Aorta (tissue), 5 donors: Measurements from ENCODE around the gene NDUFV2. TPM values are rescaled to one million over a fixed set of nuclear protein-coding genes. Genes with fewer than 3 reads are reported as not detected.
A peak's percentile ranks its signal among the peaks of the same experiment; 100 is the strongest.

Source experiments
- ATAC-seq: fragments of 200-7000 bp; cut with Tn5 transposase; one replicate; pipeline ENCODE4 v1.9.1; 2022; ENCODE audit warnings: moderate library complexity; ENCODE audit not compliant: low FRiP score
- DNase-seq, 2 donors: peaks; one replicate each; pipeline ENCODE4 v3.0.0-alpha.2; 2020
- H3K27ac ChIP-seq, 2 donors: one replicate each; pipeline ENCODE4 v1.5.1; 2013; ENCODE audit warnings: low read length in 2 of 2, mild to moderate bottlenecking in 2 of 2, moderate library complexity in 2 of 2, control low read depth in 1 of 2, inconsistent platforms in 1 of 2, low read depth in 1 of 2
- H3K27me3 ChIP-seq, 2 donors: one replicate each; pipeline ENCODE4 v1.6.1; 2013; ENCODE audit warnings: control low read depth in 1 of 2, low read length in 1 of 2, mild to moderate bottlenecking in 1 of 2, moderate library complexity in 1 of 2; ENCODE audit not compliant: insufficient read depth in 2 of 2, control insufficient read depth in 1 of 2
- H3K36me3 ChIP-seq, 2 donors: one replicate each; pipeline ENCODE4 v1.6.1; 2013; ENCODE audit warnings: control low read depth in 1 of 2, low read length in 1 of 2, mild to moderate bottlenecking in 1 of 2; ENCODE audit not compliant: insufficient read depth in 2 of 2, control insufficient read depth in 1 of 2
- H3K4me1 ChIP-seq, 2 donors: one replicate each; pipeline ENCODE4 v1.6.1; 2013; ENCODE audit warnings: low read length in 2 of 2, control low read depth in 1 of 2, mild to moderate bottlenecking in 1 of 2, moderate library complexity in 1 of 2; ENCODE audit not compliant: insufficient read depth in 2 of 2, control insufficient read depth in 1 of 2
- H3K4me3 ChIP-seq, 2 donors: one replicate each; pipeline ENCODE4 v1.5.1; 2013; ENCODE audit warnings: low read length in 2 of 2, control low read depth in 1 of 2, mild to moderate bottlenecking in 1 of 2
- H3K9me3 ChIP-seq: one replicate; pipeline ENCODE4 v1.6.1; 2013; ENCODE audit warnings: mild to moderate bottlenecking, low read length; ENCODE audit not compliant: control insufficient read depth
- WGBS, 2 donors: extraction: QIAGEN DNeasy Blood & Tissue Kit; methylation state at CpG; one replicate each; pipeline ENCODE4 v1.1.7; 2013; 5-methylcytosine and 5-hydroxymethylcytosine counted together
- intact Hi-C, 2 donors: fragments of 100-400 bp; cut with DNase I; formaldehyde crosslinking; loops; one replicate each; pipeline versions ENCODE4 v1.14.2 to v1.15.0; 2022
- polyA plus RNA-seq, 2 donors: library from polyadenylated mRNA; stranded (reverse); fragments of 200-250 nt; gene quantifications; one replicate each; pipeline ENCODE4 v1.2.3, GENCODE V29; 2013
- total RNA-seq, 2 donors: library from RNA; stranded (reverse); fragmentation: NEBNext Ultra II Directional; extraction: Animal tissue kit (Norgen Biotek cat#: 25700); gene quantifications; one replicate each; pipeline ENCODE4 v1.2.1, GENCODE V29; 2021
- donor health status: healthy with polysubstance abuse.
- donor health status: Bipolar disorder and iron deficiency.
- donor health status: DM: no; HTN: no; CAD: no.
- donor health status: DM: no; HTN: no; CAD: no.
- donor health status: DM: yes; HTN: yes; CAD: no.

The NDUFV2 gene
- total and polyA plus RNA-seq, 4 donors: 83.8 to 150 (median 113) TPM

GRCh38 chr18:9103376-9103873 is 926 bp downstream of the NDUFV2 start:
- Histone ChIP-seq H3K27ac (peak overlapping the region; percentile 50 to 93), H3K9me3 (no peaks in the 10 kb centered on the region), H3K36me3 (no peaks in the 10 kb centered on the region), H3K4me3 (peak overlapping the region; percentile 93 to 97), H3K4me1 (peaks cover 4 to 5% of the 10 kb centered on the region in 2 donors), H3K27me3 (no peaks in the 10 kb centered on the region)
- DNase-seq (no peak), ATAC-seq (no peak)
- intact Hi-C loops: loop anchor here in 1 of 2 donors (5.0 kb wide), 1 partner anchor 34 kb away; the partner anchor contains the start of gene ANKRD12
- 0 to 1% methylated on average over 4 of the region's 4 CpGs for WGBS, 2 donors

- Histone ChIP-seq H3K36me3 (no peaks in the 10 kb centered on the region), H3K4me1 (peaks cover 4 to 5% of the 10 kb centered on the region in 2 donors), H3K9me3 (no peaks in the 10 kb centered on the region), H3K4me3 (peak overlapping the region; percentile 93 to 97), H3K27me3 (no peaks in the 10 kb centered on the region), H3K27ac (no peak overlapping the region)
- ATAC-seq (no peak), DNase-seq (no peak)
- 5 to 12% methylated on average over 5 of the region's 5 CpGs for WGBS, 2 donors
- intact Hi-C loops: loop anchor here in 1 of 2 donors (5.0 kb wide), 1 partner anchor 33 kb away; the partner anchor contains the start of gene ANKRD12
These were observed 1.9 kb downstream of the NDUFV2 start for GRCh38 chr18:9104244-9104901.

GRCh38 chr18:9105420-9105819 is 2.9 kb downstream of the NDUFV2 start:
- peak overlapping the region in 1 of 2 donors; percentile 20 for H3K4me3 ChIP-seq
- no peaks in the 10 kb centered on the region for H3K27me3 ChIP-seq
- H3K9me3 ChIP-seq: no peaks in the 10 kb centered on the region
- no peak overlapping the region for H3K27ac ChIP-seq
- no peaks in the 10 kb centered on the region for H3K36me3 ChIP-seq
- 53 to 61% methylated on average over 3 of the region's 3 CpGs for WGBS, 2 donors
- ATAC-seq (no peak), DNase-seq (no peak)
- H3K4me1 ChIP-seq: peaks cover 5 to 6% of the 10 kb centered on the region in 2 donors
- intact Hi-C loops: no loop called here

GRCh38 chr18:9106094-9106493 is 3.6 kb downstream of the NDUFV2 start:
- no peak for DNase-seq
- intact Hi-C loops: no loop called here
- ATAC-seq: no peak
- H3K4me1 ChIP-seq: peaks cover 2 to 8% of the 10 kb centered on the region in 2 donors
- no peaks in the 10 kb centered on the region for H3K36me3 ChIP-seq
- no peak overlapping the region for H3K27ac ChIP-seq
- H3K9me3 ChIP-seq: no peaks in the 10 kb centered on the region
- WGBS, 2 donors: 68 to 75% methylated on average over 1 of the region's 1 CpG
- peak overlapping the region in 1 of 2 donors; percentile 9 for H3K4me3 ChIP-seq
- H3K27me3 ChIP-seq: no peaks in the 10 kb centered on the region

- intact Hi-C loops: no loop called here
- Histone ChIP-seq H3K9me3 (no peaks in the 10 kb centered on the region), H3K27me3 (no peaks in the 10 kb centered on the region), H3K27ac (no peak overlapping the region), H3K36me3 (no peaks in the 10 kb centered on the region), H3K4me1 (peaks cover 2 to 8% of the 10 kb centered on the region in 2 donors), H3K4me3 (no peak overlapping the region)
- ATAC-seq: no peak
- 41 to 43% methylated on average over 4 of the region's 4 CpGs for WGBS, 2 donors
- DNase-seq: no peak
These were observed 4.5 kb downstream of the NDUFV2 start for GRCh38 chr18:9106800-9107584.

GRCh38 chr18:9108911-9109310 is 6.4 kb downstream of the NDUFV2 start:
- H3K4me3 ChIP-seq: no peak overlapping the region
- H3K36me3 ChIP-seq: no peaks in the 10 kb centered on the region
- H3K4me1 ChIP-seq: peaks cover 2 to 10% of the 10 kb centered on the region in 2 donors
- intact Hi-C loops: no loop called here
- ATAC-seq: no peak
- peak overlapping the region in 1 of 2 donors; percentile 12 for H3K27ac ChIP-seq
- DNase-seq: no peak
- H3K27me3 ChIP-seq: no peaks in the 10 kb centered on the region
- H3K9me3 ChIP-seq: no peaks in the 10 kb centered on the region
- WGBS, 2 donors: 77 to 86% methylated on average over 2 of the region's 2 CpGs

GRCh38 chr18:9109523-9109922 is 7.0 kb downstream of the NDUFV2 start:
- H3K9me3 ChIP-seq: no peaks in the 10 kb centered on the region
- no peak overlapping the region for H3K4me3 ChIP-seq
- no peak for DNase-seq
- peak overlapping the region in 1 of 2 donors; percentile 12 for H3K27ac ChIP-seq
- H3K36me3 ChIP-seq: no peaks in the 10 kb centered on the region
- 6 to 9% methylated on average over 4 of the region's 4 CpGs for WGBS, 2 donors
- peaks cover under 1 to 10% of the 10 kb centered on the region in 2 donors for H3K4me1 ChIP-seq
- no peak for ATAC-seq
- no peaks in the 10 kb centered on the region for H3K27me3 ChIP-seq
- intact Hi-C loops: no loop called here

- Histone ChIP-seq H3K4me3 (no peak overlapping the region), H3K36me3 (no peaks in the 10 kb centered on the region), H3K9me3 (no peaks in the 10 kb centered on the region), H3K4me1 (peaks cover 5 to 9% of the 10 kb centered on the region in 2 donors), H3K27me3 (no peaks in the 10 kb centered on the region), H3K27ac (no peak overlapping the region)
- intact Hi-C loops: no loop called here
- WGBS, 2 donors: 72 to 75% methylated on average over 7 of the region's 7 CpGs
- DNase-seq (no peak), ATAC-seq (no peak)
These were observed 11.1 kb downstream of the NDUFV2 start for GRCh38 chr18:9113468-9114149.
